HG02588 (cell line): ENCODE results near the gene PTPN14.
A peak's percentile ranks its signal among the peaks of the same experiment; 100 is the strongest.

Experiments
- ATAC-seq: cut with Tn5 transposase; IDR thresholded peaks from one replicate; pipeline ENCODE4 v1.9.1; 2021; ENCODE audit warnings: mild to moderate bottlenecking, moderate library complexity; ENCODE audit not compliant: unreplicated experiment

Gene PTPN14

GRCh38 chr1:214318956-214319736, 232.3 kb downstream of the PTPN14 start:
- no peak for ATAC-seq

- peak; percentile 59 for ATAC-seq
Measured at GRCh38 chr1:214318356-214318755, 233.0 kb downstream of the PTPN14 start.

- peak; percentile 21 for ATAC-seq
Measured at GRCh38 chr1:214317734-214318133, 233.7 kb downstream of the PTPN14 start.

- ATAC-seq: no peak
Measured at GRCh38 chr1:214317300-214317699, 234.1 kb downstream of the PTPN14 start.

GRCh38 chr1:214316593-214316992, 234.8 kb downstream of the PTPN14 start:
- ATAC-seq: peak; percentile 34

GRCh38 chr1:214314178-214314843, 237.1 kb downstream of the PTPN14 start:
- ATAC-seq: no peak

- ATAC-seq: no peak
Measured at GRCh38 chr1:214312530-214313051, 238.8 kb downstream of the PTPN14 start.

GRCh38 chr1:214310777-214311690, 240.4 kb downstream of the PTPN14 start:
- ATAC-seq: no peak

GRCh38 chr1:214310010-214310409, 241.4 kb downstream of the PTPN14 start:
- ATAC-seq: peak; percentile 52

- ATAC-seq: no peak
Measured at GRCh38 chr1:214306269-214306668, 245.1 kb downstream of the PTPN14 start.

GRCh38 chr1:214305164-214305751, 246.1 kb downstream of the PTPN14 start:
- no peak for ATAC-seq

- ATAC-seq: no peak
Measured at GRCh38 chr1:214303141-214303930, 248.1 kb downstream of the PTPN14 start.

- no peak for ATAC-seq
Measured at GRCh38 chr1:214301526-214301925, 249.9 kb downstream of the PTPN14 start.

GRCh38 chr1:214300149-214300780, 251.1 kb downstream of the PTPN14 start:
- ATAC-seq: no peak
